SU-DHL-6 (cell line): ENCODE data around the gene TMEM168.

Source experiments
- H2AFZ ChIP-seq: fragments of 200-600 bp; sonication (generic); 2 replicates; pipeline ENCODE4 v1.6.1; 2014; ENCODE audit warnings: low read depth, mild to moderate bottlenecking, moderate library complexity, mixed read lengths, antibody characterized with exemption, low read length; ENCODE audit not compliant: severe bottlenecking
- H3F3A ChIP-seq: fragments of 200-600 bp; shearing (Covaris generic); 2 replicates; pipeline ENCODE4 v1.6.0; 2016; ENCODE audit warnings: antibody characterized with exemption, mild to moderate bottlenecking; ENCODE audit not compliant: insufficient read depth
- H3K27ac ChIP-seq: fragments of 200-600 bp; sonication (generic); 2 replicates; pipeline ENCODE4 v1.5.1; 2016; ENCODE audit warnings: low read depth, mild to moderate bottlenecking, low read length, moderate library complexity, mixed read lengths
- H3K27me3 ChIP-seq: fragments of 200-600 bp; sonication (generic), shearing (Covaris generic); 2 replicates; pipeline ENCODE4 v1.6.0; 2014; ENCODE audit warnings: mild to moderate bottlenecking, low read length
- H3K36me3 ChIP-seq: fragments of 200-600 bp; sonication (generic); 2 replicates; pipeline ENCODE4 v1.6.1; 2014; ENCODE audit warnings: mild to moderate bottlenecking, low read length, mixed read lengths
- H3K4me2 ChIP-seq: fragments of 300-600, 200-600 bp; shearing (Covaris generic), sonication (generic); 2 replicates; pipeline ENCODE4 v1.6.0; 2014; ENCODE audit warnings: low read length, low read depth, mild to moderate bottlenecking; ENCODE audit not compliant: poor library complexity, severe bottlenecking
- H3K4me3 ChIP-seq: fragments of 200-600 bp; sonication (generic); 2 replicates; pipeline ENCODE4 v1.5.1; 2014; ENCODE audit warnings: antibody characterized with exemption, low read length, mild to moderate bottlenecking, mixed read lengths; ENCODE audit not compliant: insufficient read depth, poor library complexity, severe bottlenecking
- H3K79me2 ChIP-seq: fragments of 200-600 bp; sonication (generic); 2 replicates; pipeline ENCODE4 v1.6.1; 2014; ENCODE audit warnings: mild to moderate bottlenecking, low read length, moderate library complexity; ENCODE audit not compliant: insufficient read depth
- H3K9ac ChIP-seq: fragments of 200-600 bp; sonication (generic); 2 replicates; pipeline ENCODE4 v1.7.0; 2014; ENCODE audit warnings: mild to moderate bottlenecking, low read length
- H3K9me2 ChIP-seq: fragments of 200-600 bp; sonication (generic); replicated peaks from 2 replicates; pipeline ENCODE4 v1.6.1; 2014; ENCODE audit warnings: low read length; ENCODE audit not compliant: insufficient read depth
- H3K9me3 ChIP-seq: fragments of 200-600 bp; sonication (generic); 2 replicates; pipeline ENCODE4 v1.6.1; 2014; ENCODE audit warnings: low read length, mixed read lengths; ENCODE audit not compliant: insufficient read depth
- H4K20me1 ChIP-seq: fragments of 200-600 bp; sonication (generic); 2 replicates; pipeline ENCODE4 v1.6.1; 2014; ENCODE audit warnings: low read depth, mild to moderate bottlenecking, antibody characterized with exemption, low read length, moderate library complexity, mixed read lengths
- CTCF ChIP-seq: fragments of 200-600 bp; sonication (generic); IDR thresholded peaks from one replicate; pipeline ENCODE4 v1.5.1; 2017; ENCODE audit warnings: antibody characterized with exemption, mild to moderate bottlenecking, low read length, moderate library complexity; ENCODE audit not compliant: insufficient read depth, poor library complexity, severe bottlenecking
- EZH2phosphoT487 ChIP-seq: fragments of 200-600 bp; sonication (generic), shearing (Covaris generic); conservative IDR thresholded peaks from 2 replicates; pipeline ENCODE4 v1.6.1; 2018; ENCODE audit warnings: mild to moderate bottlenecking, antibody characterized with exemption, low read length, moderate library complexity, mixed read lengths

The TMEM168 gene

GRCh38 chr7:112714917-112715316 lies 75.3 kb downstream of the TMEM168 start:
- Histone ChIP-seq H3K36me3 (no peaks in the 10 kb centered on the region), H3K9me2 (no peaks in the 10 kb centered on the region)

More at GRCh38 chr7:112714917-112715316, 75.3 kb downstream of the TMEM168 start:
- Histone ChIP-seq H3F3A (no peaks in the 10 kb centered on the region), H3K4me3 (no peak overlapping the region), H3K27ac (no peak overlapping the region), H3K79me2 (no peaks in the 10 kb centered on the region), H4K20me1 (no peaks in the 10 kb centered on the region), H3K27me3 (no peaks in the 10 kb centered on the region), H2AFZ (no peak overlapping the region), H3K9me3 (no peaks in the 10 kb centered on the region), H3K9ac (no peak overlapping the region), H3K4me2 (no peak overlapping the region)
- TF ChIP-seq EZH2phosphoT487 (no peak), CTCF (no peak)
